Osteocyte (in vitro differentiated cells): ENCODE measurements around the gene CDC14A. TPM values are rescaled to one million over a fixed set of nuclear protein-coding genes. Genes with fewer than 3 reads are reported as not detected.

ENCODE experiments used
- DNase-seq: peaks from one replicate; pipeline ENCODE4 v3.0.0; 2021; ENCODE audit warnings: mixed read lengths; ENCODE audit not compliant: unreplicated experiment; ENCODE audit errors: extremely low spot score
- H3K27ac Mint-ChIP-seq: one replicate; pipeline ENCODE4 v1.8.0; 2021; ENCODE audit warnings: mild to moderate bottlenecking, mixed read lengths; ENCODE audit not compliant: unreplicated experiment
- H3K27me3 Mint-ChIP-seq: one replicate; pipeline ENCODE4 v1.8.0; 2021; ENCODE audit warnings: mixed read lengths; ENCODE audit not compliant: unreplicated experiment
- H3K36me3 Mint-ChIP-seq: one replicate; pipeline ENCODE4 v1.8.0; 2021; ENCODE audit warnings: mixed read lengths; ENCODE audit not compliant: unreplicated experiment
- H3K4me1 Mint-ChIP-seq: one replicate; pipeline ENCODE4 v1.8.0; 2021; ENCODE audit warnings: mixed read lengths; ENCODE audit not compliant: unreplicated experiment
- H3K4me3 Mint-ChIP-seq: one replicate; pipeline ENCODE4 v1.8.0; 2021; ENCODE audit warnings: mild to moderate bottlenecking, moderate library complexity, mixed read lengths; ENCODE audit not compliant: unreplicated experiment
- H3K9me3 Mint-ChIP-seq: one replicate; pipeline ENCODE4 v1.8.0; 2021; ENCODE audit warnings: mixed read lengths; ENCODE audit not compliant: unreplicated experiment
- CTCF ChIP-seq: fragments of 200-600 bp; sonication (generic); IDR thresholded peaks from 2 replicates; pipeline ENCODE4 v1.5.0; 2021; ENCODE audit warnings: antibody characterized with exemption, mild to moderate bottlenecking, moderate library complexity
- total RNA-seq: library from RNA; stranded (reverse); gene quantifications from 2 replicates; pipeline ENCODE4 v1.2.1, GENCODE V29; 2021

Gene CDC14A
- total RNA-seq, 1 donor from 2014 or later: 2.8 TPM

- no peak for DNase-seq
- peaks cover 21% of the 10 kb centered on the region for H3K4me1 Mint-ChIP-seq
- peak overlapping the region; percentile 0 for H3K4me3 Mint-ChIP-seq
- TF ChIP-seq CTCF: no peak
- H3K27me3 Mint-ChIP-seq: peaks cover 5% of the 10 kb centered on the region
- no peak overlapping the region for H3K27ac Mint-ChIP-seq
- no peaks in the 10 kb centered on the region for H3K36me3 Mint-ChIP-seq
- no peaks in the 10 kb centered on the region for H3K9me3 Mint-ChIP-seq
Measured at GRCh38 chr1:100528871-100529270, 176.6 kb downstream of the CDC14A start.

GRCh38 chr1:100530141-100530540, 177.8 kb downstream of the CDC14A start:
- Mint-ChIP-seq H3K36me3 (no peaks in the 10 kb centered on the region), H3K9me3 (no peaks in the 10 kb centered on the region), H3K27me3 (peaks cover 13% of the 10 kb centered on the region), H3K27ac (no peak overlapping the region), H3K4me1 (peaks cover 23% of the 10 kb centered on the region), H3K4me3 (no peak overlapping the region)
- DNase-seq: no peak
- TF ChIP-seq CTCF: no peak

- H3K27ac Mint-ChIP-seq: no peak overlapping the region
- DNase-seq: no peak
- H3K27me3 Mint-ChIP-seq: peaks cover 21% of the 10 kb centered on the region
- H3K4me3 Mint-ChIP-seq: no peak overlapping the region
- peaks cover 23% of the 10 kb centered on the region for H3K4me1 Mint-ChIP-seq
- no peak for TF ChIP-seq CTCF
- H3K36me3 Mint-ChIP-seq: no peaks in the 10 kb centered on the region
- H3K9me3 Mint-ChIP-seq: no peaks in the 10 kb centered on the region
Measured at GRCh38 chr1:100530880-100531487, 178.7 kb downstream of the CDC14A start.

GRCh38 chr1:100532645-100533044, 180.3 kb downstream of the CDC14A start:
- Mint-ChIP-seq H3K27me3 (peaks cover 38% of the 10 kb centered on the region), H3K27ac (no peak overlapping the region), H3K9me3 (no peaks in the 10 kb centered on the region), H3K4me1 (peaks cover 23% of the 10 kb centered on the region), H3K36me3 (no peaks in the 10 kb centered on the region), H3K4me3 (no peak overlapping the region)
- no peak for DNase-seq
- no peak for TF ChIP-seq CTCF

GRCh38 chr1:100535264-100535663, 183.0 kb downstream of the CDC14A start:
- Mint-ChIP-seq H3K9me3 (no peaks in the 10 kb centered on the region), H3K27ac (no peak overlapping the region), H3K4me1 (peaks cover 20% of the 10 kb centered on the region), H3K27me3 (peaks cover 55% of the 10 kb centered on the region), H3K36me3 (no peaks in the 10 kb centered on the region), H3K4me3 (no peak overlapping the region)
- no peak for TF ChIP-seq CTCF
- no peak for DNase-seq
